GM12872 (cell line): ENCODE measurements around the gene SCT.

ENCODE experiments used
- TF ChIP-seq, protein P1 (sequence below): IDR thresholded peaks from 3 replicates; pipeline ENCODE4 v1.5.1; 2011; ENCODE audit warnings: low read depth, mild to moderate bottlenecking, low read length, moderate library complexity; ENCODE audit not compliant: insufficient read depth

SCT gene

GRCh38 chr11:660681-661444 lies 33.9 kb upstream of the SCT start:
- TF ChIP-seq, protein P1, sequence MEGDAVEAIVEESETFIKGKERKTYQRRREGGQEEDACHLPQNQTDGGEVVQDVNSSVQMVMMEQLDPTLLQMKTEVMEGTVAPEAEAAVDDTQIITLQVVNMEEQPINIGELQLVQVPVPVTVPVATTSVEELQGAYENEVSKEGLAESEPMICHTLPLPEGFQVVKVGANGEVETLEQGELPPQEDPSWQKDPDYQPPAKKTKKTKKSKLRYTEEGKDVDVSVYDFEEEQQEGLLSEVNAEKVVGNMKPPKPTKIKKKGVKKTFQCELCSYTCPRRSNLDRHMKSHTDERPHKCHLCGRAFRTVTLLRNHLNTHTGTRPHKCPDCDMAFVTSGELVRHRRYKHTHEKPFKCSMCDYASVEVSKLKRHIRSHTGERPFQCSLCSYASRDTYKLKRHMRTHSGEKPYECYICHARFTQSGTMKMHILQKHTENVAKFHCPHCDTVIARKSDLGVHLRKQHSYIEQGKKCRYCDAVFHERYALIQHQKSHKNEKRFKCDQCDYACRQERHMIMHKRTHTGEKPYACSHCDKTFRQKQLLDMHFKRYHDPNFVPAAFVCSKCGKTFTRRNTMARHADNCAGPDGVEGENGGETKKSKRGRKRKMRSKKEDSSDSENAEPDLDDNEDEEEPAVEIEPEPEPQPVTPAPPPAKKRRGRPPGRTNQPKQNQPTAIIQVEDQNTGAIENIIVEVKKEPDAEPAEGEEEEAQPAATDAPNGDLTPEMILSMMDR, result no peak

DNA sequence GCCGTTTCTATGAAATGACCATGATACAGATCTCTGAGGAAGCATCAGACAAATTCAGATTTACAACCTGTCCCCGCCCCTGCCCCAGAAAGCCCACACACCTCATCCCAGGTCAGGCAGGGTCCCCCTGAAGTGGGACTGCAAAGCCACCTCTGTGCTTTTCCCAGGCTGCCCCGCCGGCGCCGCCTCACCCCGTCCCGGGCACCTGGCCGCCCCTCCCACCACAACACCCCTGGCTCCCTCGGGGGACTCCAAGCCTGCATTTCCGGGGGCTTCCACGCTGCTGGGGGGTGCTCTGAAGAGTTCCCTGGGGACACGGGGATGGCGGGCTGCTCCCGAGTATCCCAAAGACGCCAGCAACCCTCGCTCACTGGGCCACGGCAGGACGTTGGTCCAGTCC lies 33.3 kb upstream of the SCT start:
- TF ChIP-seq, protein P1, result no peak

DNA sequence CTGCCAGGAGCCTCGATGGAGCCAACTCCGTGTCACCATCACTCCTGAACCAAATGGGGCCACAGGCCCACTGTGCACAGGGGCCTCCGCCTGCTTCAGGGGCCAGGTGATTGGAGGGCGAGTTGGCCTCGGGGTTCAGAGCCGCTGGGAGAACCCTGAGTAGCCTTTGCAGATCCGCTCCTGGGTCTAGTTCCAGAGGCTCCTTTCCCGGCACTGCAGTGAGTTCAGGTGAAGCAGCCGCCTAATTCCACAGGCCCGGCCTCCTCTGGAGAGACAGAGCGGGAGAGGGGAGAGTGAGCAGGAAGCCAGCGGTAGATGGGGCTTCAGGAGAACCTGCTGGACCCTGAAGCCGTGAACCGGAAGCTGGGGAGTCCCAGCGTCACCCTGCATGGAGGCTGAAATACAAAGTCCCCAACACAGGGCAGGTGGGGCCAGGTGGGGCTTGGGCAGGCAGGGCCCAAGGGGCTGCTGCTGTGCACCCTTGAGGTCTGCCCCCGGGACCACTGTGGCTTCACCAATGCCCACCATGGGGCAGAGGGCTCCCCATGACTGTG lies 32.6 kb upstream of the SCT start:
- TF ChIP-seq, protein P1, result no peak

- TF ChIP-seq, protein P1, result no peak
Measured at GRCh38 chr11:657691-658126, 30.7 kb upstream of the SCT start.

- TF ChIP-seq, protein P1, result no peak
Measured at GRCh38 chr11:656866-657265, 29.9 kb upstream of the SCT start.

- TF ChIP-seq, protein P1, result no peak
Measured at GRCh38 chr11:656426-656825, 29.4 kb upstream of the SCT start.

DNA sequence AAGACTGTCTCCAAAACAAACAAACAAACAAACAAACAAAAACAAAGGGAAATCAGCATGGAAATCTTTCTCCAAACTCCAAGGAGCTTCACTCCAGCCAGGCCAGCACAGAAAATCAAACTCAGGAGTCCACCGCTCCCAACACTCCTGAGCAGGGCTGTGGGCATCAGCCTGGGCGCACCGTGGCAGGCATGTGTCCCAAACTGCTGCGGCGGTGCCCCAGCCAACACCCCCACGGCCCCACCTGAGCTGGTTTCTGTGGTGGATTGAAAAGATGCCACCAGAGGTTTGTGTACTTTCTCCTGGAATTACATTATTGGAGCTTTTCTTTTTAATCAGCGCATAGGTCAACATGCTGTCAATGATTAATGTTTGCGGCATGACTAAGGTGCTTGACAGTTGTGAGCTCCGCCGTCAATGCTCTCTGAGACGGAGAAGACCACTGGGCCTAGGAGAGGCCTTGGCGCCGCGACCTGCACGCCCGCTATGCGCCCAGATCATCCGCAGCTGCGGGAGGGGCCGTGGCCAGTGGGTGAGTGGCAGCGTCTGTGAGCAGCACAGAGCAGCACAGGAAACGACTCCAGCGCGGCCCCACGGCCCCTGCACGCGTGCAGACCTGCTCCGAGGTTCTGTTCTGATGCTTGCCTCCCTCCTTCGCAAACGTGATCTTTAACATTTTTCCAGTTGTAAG lies 28.2 kb upstream of the SCT start:
- TF ChIP-seq, protein P1, result no peak
